Peyer's patch (tissue), 4 donors: ENCODE measurements around the gene STON1. TPM values are rescaled to one million over a fixed set of nuclear protein-coding genes. Genes with fewer than 3 reads are reported as not detected.

Experiments
- DNase-seq, 3 donors: peaks; one replicate each; pipeline ENCODE4 v3.0.0-alpha.2; 2017 to 2019
- H3K27ac ChIP-seq, 4 donors: fragments of 200-600 bp; sonication (generic); one replicate each; pipeline ENCODE4 v1.5.1; 2016 to 2019
- H3K27me3 ChIP-seq, 2 donors: fragments of 200-600 bp; sonication (generic); one replicate each; pipeline ENCODE4 v1.5.1; 2019
- H3K36me3 ChIP-seq, 3 donors: fragments of 200-600 bp; sonication (generic); one replicate each; pipeline ENCODE4 v1.5.1; 2016 to 2019
- H3K4me1 ChIP-seq, 4 donors: fragments of 200-600 bp; sonication (generic); one replicate each; pipeline ENCODE4 v1.5.1; 2016 to 2019
- H3K4me3 ChIP-seq, 4 donors: fragments of 200-600 bp; sonication (generic); 1 replicate in 3 of 4; 2 replicates in 1 of 4; pipeline ENCODE4 v1.5.1; 2016 to 2019; ENCODE audit warnings: mild to moderate bottlenecking in 1 of 4
- H3K9me3 ChIP-seq, 4 donors: fragments of 200-600 bp; sonication (generic); one replicate each; pipeline ENCODE4 v1.5.1; 2016 to 2019; ENCODE audit warnings: mild to moderate bottlenecking in 1 of 4
- POLR2A ChIP-seq, 2 donors: fragments of 450-650 bp; IDR thresholded peaks; one replicate each; pipeline ENCODE4 v1.5.1; 2017; ENCODE audit warnings: antibody characterized with exemption in 2 of 2, mild to moderate bottlenecking in 2 of 2, moderate library complexity in 2 of 2
- total RNA-seq, 4 donors: library from RNA; depleted of rRNA; stranded (reverse); fragments of >200 nt; gene quantifications; one replicate each; pipeline ENCODE4 v1.1.0, GENCODE V29; 2016
- TF ChIP-seq, protein P1 (sequence below), 6 experiments: fragments of 450-650 bp in 4 of 6; fragments of 200-600 bp in 2 of 6; sonication (generic) in 1 of 6; IDR thresholded peaks; one replicate each; pipeline ENCODE4 v1.5.1; 2017 to 2019; ENCODE audit warnings: antibody characterized with exemption in 6 of 6, mild to moderate bottlenecking in 3 of 6, moderate library complexity in 1 of 6

STON1 gene
- total RNA-seq, 4 donors from 2014 or later: 3.9 to 22.3 (median 7.1) TPM

DNA sequence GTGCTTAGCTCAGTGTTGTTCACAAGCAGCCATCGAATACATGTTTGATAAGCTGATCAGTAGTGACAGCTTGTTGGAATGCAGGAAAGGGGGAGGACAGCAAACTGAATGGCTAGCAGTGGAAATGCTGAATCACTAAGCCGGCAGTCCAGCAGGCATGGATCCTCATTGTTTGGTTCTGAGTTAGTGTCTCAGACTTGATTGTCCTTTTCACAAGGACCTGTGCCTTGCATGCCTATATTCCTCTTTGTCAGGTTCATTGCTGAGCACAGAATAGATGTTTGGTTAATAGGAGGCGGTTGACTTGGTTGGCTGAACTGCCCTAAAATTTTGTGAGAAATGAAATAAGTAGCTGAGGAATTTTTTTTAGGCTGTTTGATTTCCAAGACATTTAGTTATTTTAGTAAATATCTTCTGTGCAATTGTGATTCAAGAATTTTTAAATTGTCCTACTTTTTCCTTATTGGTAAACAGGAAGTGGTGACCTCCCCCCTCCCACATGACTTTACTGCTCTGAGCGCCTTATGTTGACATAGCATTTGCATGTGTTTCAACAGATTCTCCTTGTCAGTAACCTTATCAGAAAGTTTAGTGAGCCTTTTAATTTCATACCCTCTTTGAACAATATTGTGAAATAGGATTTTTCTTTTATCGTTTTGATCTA is 21.4 kb upstream of the STON1 start:
- no peaks in the 10 kb centered on the region for H3K9me3 ChIP-seq

DNA sequence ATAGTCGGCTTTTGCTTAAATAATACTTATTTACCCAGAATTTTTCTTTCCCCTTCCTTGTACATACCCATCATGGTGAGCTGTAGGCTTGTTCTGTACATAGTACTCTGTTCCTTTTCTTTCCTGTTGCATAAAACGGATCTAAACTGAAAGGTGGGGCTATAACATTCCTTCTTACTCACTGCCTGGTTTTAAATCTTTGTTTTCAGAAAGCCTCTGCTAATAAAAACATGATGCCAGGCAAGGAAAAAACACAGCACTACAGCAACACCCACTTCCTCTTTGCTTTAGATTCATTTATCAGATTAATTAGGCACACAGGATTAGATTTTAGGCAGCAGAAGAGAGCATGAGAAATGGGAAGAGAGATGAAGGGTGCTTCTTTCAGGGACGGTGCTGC is 19.6 kb upstream of the STON1 start:
- no peak for DNase-seq
- TF ChIP-seq, protein P1, sequence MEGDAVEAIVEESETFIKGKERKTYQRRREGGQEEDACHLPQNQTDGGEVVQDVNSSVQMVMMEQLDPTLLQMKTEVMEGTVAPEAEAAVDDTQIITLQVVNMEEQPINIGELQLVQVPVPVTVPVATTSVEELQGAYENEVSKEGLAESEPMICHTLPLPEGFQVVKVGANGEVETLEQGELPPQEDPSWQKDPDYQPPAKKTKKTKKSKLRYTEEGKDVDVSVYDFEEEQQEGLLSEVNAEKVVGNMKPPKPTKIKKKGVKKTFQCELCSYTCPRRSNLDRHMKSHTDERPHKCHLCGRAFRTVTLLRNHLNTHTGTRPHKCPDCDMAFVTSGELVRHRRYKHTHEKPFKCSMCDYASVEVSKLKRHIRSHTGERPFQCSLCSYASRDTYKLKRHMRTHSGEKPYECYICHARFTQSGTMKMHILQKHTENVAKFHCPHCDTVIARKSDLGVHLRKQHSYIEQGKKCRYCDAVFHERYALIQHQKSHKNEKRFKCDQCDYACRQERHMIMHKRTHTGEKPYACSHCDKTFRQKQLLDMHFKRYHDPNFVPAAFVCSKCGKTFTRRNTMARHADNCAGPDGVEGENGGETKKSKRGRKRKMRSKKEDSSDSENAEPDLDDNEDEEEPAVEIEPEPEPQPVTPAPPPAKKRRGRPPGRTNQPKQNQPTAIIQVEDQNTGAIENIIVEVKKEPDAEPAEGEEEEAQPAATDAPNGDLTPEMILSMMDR (IDR thresholded peaks at IDR 0.05): no peak
- no peak for TF ChIP-seq POLR2A (IDR thresholded peaks at IDR 0.05)
- Histone ChIP-seq H3K27me3 (no peaks in the 10 kb centered on the region), H3K4me1 (peaks cover 0 to 8% (median 0%) of the 10 kb centered on the region in 4 donors), H3K36me3 (peaks cover 0 to 51% (median 0%) of the 10 kb centered on the region in 3 donors), H3K27ac (peak overlapping the region in 1 of 4 donors; percentile 24), H3K9me3 (no peaks in the 10 kb centered on the region), H3K4me3 (no peak overlapping the region)

More for the DNA sequence above, 21.4 kb upstream of the STON1 start:
- no peak overlapping the region for H3K4me3 ChIP-seq
- TF ChIP-seq, protein P1 (IDR thresholded peaks at IDR 0.05): no peak
- H3K27ac ChIP-seq: peak overlapping the region; percentile 13 to 66 (median 46)
- H3K27me3 ChIP-seq: no peaks in the 10 kb centered on the region
- peaks cover 0 to 8% (median 0%) of the 10 kb centered on the region in 4 donors for H3K4me1 ChIP-seq
- DNase-seq: peak in 1 of 3 donors; percentile 59
- peaks cover 0 to 44% (median 0%) of the 10 kb centered on the region in 3 donors for H3K36me3 ChIP-seq

DNA sequence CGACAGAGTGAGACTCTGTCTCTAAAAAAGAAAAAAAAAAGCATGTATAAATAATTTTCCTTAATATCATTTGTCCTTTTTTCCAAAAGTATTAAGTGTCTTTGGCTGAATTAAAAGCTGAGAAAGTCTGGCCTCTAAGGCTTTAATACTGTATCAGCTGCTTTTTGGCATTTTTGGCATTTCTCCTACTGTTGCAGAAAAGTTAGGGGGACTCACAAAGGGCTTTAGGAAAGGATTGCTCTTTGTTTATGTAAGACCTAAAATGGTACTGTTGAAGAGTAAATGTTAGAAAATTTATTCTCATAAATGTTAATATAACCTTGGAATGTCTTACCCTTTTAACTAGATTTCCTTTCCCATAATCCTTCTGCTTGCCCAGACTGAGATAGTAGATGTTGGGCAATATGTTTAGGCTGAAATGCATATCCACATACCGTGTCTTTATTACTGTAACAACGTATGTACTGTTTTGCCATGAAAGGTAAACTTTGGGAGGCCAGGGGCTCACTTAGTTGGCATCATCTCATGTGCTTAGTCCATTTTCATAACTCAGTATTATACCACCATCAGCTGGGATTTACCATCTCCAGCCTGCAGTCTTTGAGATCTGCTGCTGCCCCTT is 18.0 kb upstream of the STON1 start:
- no peak for DNase-seq
- Histone ChIP-seq H3K4me3 (no peak overlapping the region), H3K9me3 (no peaks in the 10 kb centered on the region), H3K27ac (no peak overlapping the region), H3K27me3 (no peaks in the 10 kb centered on the region), H3K36me3 (peaks cover 0 to 54% (median 0%) of the 10 kb centered on the region in 3 donors), H3K4me1 (peaks cover 0 to 8% (median 0%) of the 10 kb centered on the region in 4 donors)
- TF ChIP-seq POLR2A (IDR thresholded peaks at IDR 0.05): no peak
- TF ChIP-seq, protein P1 (IDR thresholded peaks at IDR 0.05): no peak

DNA sequence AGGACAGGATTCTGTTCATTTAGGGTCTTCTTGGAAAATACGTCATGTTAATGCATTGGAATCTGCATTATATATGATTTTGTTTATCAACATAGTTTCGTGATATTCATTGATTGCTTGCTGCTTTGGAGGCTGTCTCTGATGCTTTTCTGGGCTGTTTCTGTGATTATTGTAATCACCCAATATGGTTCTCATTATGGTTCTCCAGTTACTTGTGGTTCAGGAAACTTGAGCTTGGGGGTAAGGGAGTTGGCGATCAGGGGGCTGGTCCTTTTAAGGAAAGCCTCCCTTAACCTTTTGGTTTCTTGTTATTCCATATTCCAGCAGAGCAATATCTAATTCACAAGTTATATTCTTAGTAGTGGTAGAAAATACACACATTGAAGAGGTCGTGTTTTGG is 17.4 kb upstream of the STON1 start:
- Histone ChIP-seq H3K27ac (no peak overlapping the region), H3K4me1 (peaks cover 0 to 8% (median 0%) of the 10 kb centered on the region in 4 donors), H3K27me3 (no peaks in the 10 kb centered on the region), H3K9me3 (no peaks in the 10 kb centered on the region), H3K4me3 (no peak overlapping the region), H3K36me3 (peaks cover 0 to 54% (median 0%) of the 10 kb centered on the region in 3 donors)
- TF ChIP-seq, protein P1 (IDR thresholded peaks at IDR 0.05): no peak
- no peak for TF ChIP-seq POLR2A (IDR thresholded peaks at IDR 0.05)
- no peak for DNase-seq

DNA sequence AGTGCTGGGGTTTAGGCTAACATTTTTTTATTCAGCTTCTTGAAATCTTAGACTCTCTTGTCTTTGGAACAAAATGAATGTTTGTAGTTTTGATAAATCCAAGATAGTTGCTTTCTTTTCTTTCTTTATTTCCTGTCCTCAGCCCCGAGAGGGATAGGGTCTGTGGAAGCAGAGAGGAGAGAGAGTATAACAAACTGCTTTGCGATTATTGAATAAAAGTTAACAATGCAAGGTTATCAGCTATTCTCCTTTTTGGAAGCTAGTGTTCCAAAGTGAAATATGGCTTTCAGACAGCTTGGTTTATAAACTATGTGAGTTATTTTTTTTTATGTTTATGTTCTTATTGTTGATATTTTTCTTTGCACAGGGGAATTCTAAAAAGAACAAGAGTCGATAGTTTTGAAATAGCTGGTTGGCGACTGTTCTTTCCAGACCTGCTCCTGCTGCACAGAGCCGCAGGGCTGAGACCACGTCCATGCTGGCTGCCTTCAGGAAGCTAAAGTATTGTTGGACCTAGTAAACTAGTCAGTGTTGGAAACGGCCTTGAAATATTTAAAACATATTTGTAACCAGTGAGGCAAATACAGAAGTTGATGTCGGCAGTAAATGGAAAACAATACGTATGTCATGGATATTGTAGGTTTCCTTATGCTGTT is 15.5 kb upstream of the STON1 start:
- H3K9me3 ChIP-seq: no peaks in the 10 kb centered on the region
- H3K36me3 ChIP-seq: peaks cover 0 to 53% (median 0%) of the 10 kb centered on the region in 3 donors
- H3K4me1 ChIP-seq: peaks cover 0 to 6% (median 0%) of the 10 kb centered on the region in 4 donors
- no peak for DNase-seq
- no peaks in the 10 kb centered on the region for H3K27me3 ChIP-seq
- H3K4me3 ChIP-seq: no peak overlapping the region
- peak overlapping the region in 1 of 4 donors; percentile 50 for H3K27ac ChIP-seq
- TF ChIP-seq, protein P1 (IDR thresholded peaks at IDR 0.05): no peak
